PC-3 (cell line): ENCODE results near the gene PCBP3.

Source experiments
- CTCF ChIP-seq: fragments of 300-600 bp; sonication (generic); conservative IDR thresholded peaks from 2 replicates; pipeline ENCODE4 v1.5.1; 2017; ENCODE audit warnings: antibody characterized with exemption, low read depth, mild to moderate bottlenecking, low read length
- EZH2 ChIP-seq: fragments of 300-600 bp; sonication (generic); IDR thresholded peaks from one replicate; pipeline ENCODE4 v1.6.1; 2017; ENCODE audit warnings: antibody characterized with exemption, mild to moderate bottlenecking, low read length; ENCODE audit not compliant: unreplicated experiment
- EZH2phosphoT487 ChIP-seq: fragments of 300-600 bp; sonication (generic); IDR thresholded peaks from 2 replicates; pipeline ENCODE4 v1.6.1; 2018; ENCODE audit warnings: mild to moderate bottlenecking, antibody characterized with exemption, low read length, borderline replicate concordance

DNA sequence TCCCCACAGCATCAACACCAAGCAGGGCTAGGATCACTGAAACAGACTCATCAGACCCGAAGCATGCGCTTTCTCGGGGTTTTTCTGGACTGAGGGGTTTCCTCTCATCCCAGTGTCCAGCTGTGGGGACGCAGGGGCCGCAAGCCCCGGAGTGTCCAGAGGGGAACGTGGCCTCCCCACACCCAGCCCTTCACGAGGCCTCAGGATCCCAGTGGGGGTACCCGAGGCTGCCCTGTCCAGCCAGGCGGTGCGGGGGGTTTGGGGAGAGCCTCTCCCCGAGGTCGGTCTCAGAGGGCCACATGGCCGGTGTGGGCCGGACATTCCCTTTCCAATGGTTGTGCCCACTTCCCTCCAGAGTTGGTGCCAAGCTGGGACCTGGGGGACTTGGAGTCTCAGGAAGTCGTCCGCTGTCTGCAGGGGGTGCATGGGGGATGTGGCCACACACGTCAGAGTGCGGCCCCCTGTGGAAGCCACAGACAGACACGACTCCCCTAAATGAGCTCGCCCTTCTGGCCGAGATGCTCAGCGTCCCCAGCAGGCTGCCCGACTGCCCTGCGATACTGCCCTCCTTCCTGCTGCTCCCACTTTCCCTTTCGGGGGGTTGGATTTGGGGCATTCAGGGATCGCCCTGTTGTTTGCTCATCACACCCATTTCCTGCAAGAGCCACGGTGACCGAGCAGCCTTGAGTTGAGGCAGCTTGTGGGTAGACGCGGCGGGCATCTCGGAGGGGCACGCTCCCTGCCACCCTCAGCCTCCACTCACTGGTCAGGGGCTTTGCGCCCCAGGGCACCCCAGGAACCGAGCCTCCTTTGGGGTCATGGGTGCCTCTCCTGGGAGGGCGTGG, 342.2 kb downstream of the PCBP3 start:
- TF ChIP-seq CTCF (no peak), EZH2phosphoT487 (no peak), EZH2 (no peak)
